HCT116 (cell line): ENCODE results near the gene SMAGP. TPM values are rescaled to one million over a fixed set of nuclear protein-coding genes. Genes with fewer than 3 reads are reported as not detected.

Experiments used
- ATAC-seq: fragments of 200-7000 bp; cut with Tn5 transposase; 2 replicates; pipeline ENCODE4 v1.9.1; 2020; ENCODE audit warnings: mild to moderate bottlenecking, moderate library complexity
- BruUV-seq: library from RNA; stranded (reverse); fragments of 400-500 nt; replicated peaks from 2 replicates; lab custom pipeline; 2021; lab: Mats Ljungman, UMichigan
- CTCF ChIA-PET: fragments of 300-600 bp; sonication (Branson Sonifier 250); formaldehyde crosslinking; loops from one replicate; lab custom pipeline; 2021; ENCODE audit warnings: antibody characterized with exemption; lab: Charles Lee
- POLR2A ChIA-PET: fragments of 300-600, 350-600 bp; sonication (Branson Sonifier 250); formaldehyde crosslinking; loops from one replicate; lab custom pipeline; 2021; ENCODE audit warnings: antibody characterized with exemption; lab: Charles Lee
- RAD21 ChIA-PET, 2 experiments: fragments of 300-600 bp; sonication (Branson Sonifier 250); formaldehyde crosslinking; loops; one replicate each; lab custom pipeline; 2023; ENCODE audit warnings: low total read pairs in 2 of 2; ENCODE audit not compliant: uncharacterized antibody in 2 of 2, unreplicated experiment in 2 of 2, low non-redundant PET in 1 of 2; lab: Charles Lee
- DNase-seq: peaks from one replicate; pipeline ENCODE4 v3.0.0-alpha.2; 2010; ENCODE audit warnings: low read depth, low spot score
- H2AFZ ChIP-seq: fragments of 200-600 bp; shearing (Covaris generic), sonication (generic); 2 replicates; pipeline ENCODE4 v1.6.1; 2017; ENCODE audit warnings: low read depth, mixed run types, mixed read lengths, antibody characterized with exemption, low read length; ENCODE audit not compliant: poor library complexity, severe bottlenecking
- H3K27ac ChIP-seq: 2 replicates; pipeline ENCODE4 v1.5.1; 2012; ENCODE audit warnings: low read depth, low read length
- H3K27me3 ChIP-seq: fragments of 200-600 bp; sonication (generic); 2 replicates; pipeline ENCODE4 v1.6.1; 2016; ENCODE audit warnings: mixed run types, low read length, mixed read lengths; ENCODE audit not compliant: insufficient read depth
- H3K36me3 ChIP-seq, 2 experiments: fragments of 200-500 bp in 1 of 2; fragments of 200-600 bp in 1 of 2; sonication (Bioruptor generic) in 1 of 2; sonication (generic) in 1 of 2; 2 replicates each; pipeline versions ENCODE4 v1.5.1 to v1.6.1; 2014 to 2016; ENCODE audit warnings: low read length in 2 of 2, inconsistent platforms in 1 of 2, mixed read lengths in 1 of 2, mixed run types in 1 of 2; ENCODE audit not compliant: insufficient read depth in 2 of 2, control insufficient read depth in 1 of 2
- H3K4me1 ChIP-seq, 2 experiments: fragments of 200-600 bp in 1 of 2; sonication (generic) in 1 of 2; 2 replicates each; pipeline versions ENCODE4 v1.5.1 to v1.6.1; 2012 to 2017; ENCODE audit warnings: low read length in 2 of 2, inconsistent platforms in 1 of 2, mild to moderate bottlenecking in 1 of 2, mixed read lengths in 1 of 2, mixed run types in 1 of 2, moderate library complexity in 1 of 2; ENCODE audit not compliant: insufficient read depth in 2 of 2, control insufficient read depth in 1 of 2
- H3K4me2 ChIP-seq: fragments of 200-600 bp; sonication (generic); 2 replicates; pipeline ENCODE4 v1.6.1; 2017; ENCODE audit warnings: mixed run types, low read length, mixed read lengths
- H3K4me3 ChIP-seq, 2 experiments: fragments of 200-600 bp in 1 of 2; sonication (generic) in 1 of 2; replicated peaks in 1 of 2; 2 replicates each; pipeline ENCODE4 v1.5.1; 2011 to 2016; ENCODE audit warnings: low read length in 2 of 2, control low read depth in 1 of 2, low read depth in 1 of 2, mild to moderate bottlenecking in 1 of 2, mixed read lengths in 1 of 2, mixed run types in 1 of 2
- H3K79me2 ChIP-seq: fragments of 200-600 bp; sonication (generic); 2 replicates; pipeline ENCODE4 v1.6.1; 2017; ENCODE audit warnings: mild to moderate bottlenecking, mixed run types, low read length, moderate library complexity, mixed read lengths; ENCODE audit not compliant: insufficient read depth
- H3K9ac ChIP-seq: fragments of 200-600 bp; sonication (generic); 2 replicates; pipeline ENCODE4 v1.6.1; 2016; ENCODE audit warnings: low read length, mixed read lengths
- H3K9me2 ChIP-seq: fragments of 200-600 bp; sonication (generic), shearing (Covaris generic); 2 replicates; pipeline ENCODE4 v1.6.1; 2017; ENCODE audit warnings: mixed run types, mild to moderate bottlenecking, moderate library complexity; ENCODE audit not compliant: insufficient read depth
- H3K9me3 ChIP-seq, 2 experiments: fragments of 200-500 bp in 1 of 2; fragments of 200-600 bp in 1 of 2; sonication (Bioruptor generic) in 1 of 2; sonication (generic) in 1 of 2; 2 replicates each; pipeline ENCODE4 v1.6.1; 2014 to 2017; ENCODE audit warnings: low read length in 2 of 2, mixed read lengths in 2 of 2, inconsistent platforms in 1 of 2, low read depth in 1 of 2, mild to moderate bottlenecking in 1 of 2, mixed run types in 1 of 2, moderate library complexity in 1 of 2; ENCODE audit not compliant: control insufficient read depth in 1 of 2, insufficient read depth in 1 of 2
- H4K20me1 ChIP-seq: fragments of 200-600 bp; sonication (generic), shearing (Covaris generic); 2 replicates; pipeline ENCODE4 v1.6.1; 2017; ENCODE audit warnings: mixed run types, mild to moderate bottlenecking, moderate library complexity; ENCODE audit not compliant: insufficient read depth
- ATF3 ChIP-seq: IDR thresholded peaks from 2 replicates; pipeline ENCODE4 v1.6.1; 2012
- CEBPB ChIP-seq: IDR thresholded peaks from 2 replicates; pipeline ENCODE4 v1.6.1; 2012; ENCODE audit warnings: low read depth
- EGR1 ChIP-seq: IDR thresholded peaks from 2 replicates; pipeline ENCODE4 v1.6.1; 2012; ENCODE audit warnings: low read depth
- FOSL1 ChIP-seq: IDR thresholded peaks from 2 replicates; pipeline ENCODE4 v1.6.1; 2012; ENCODE audit warnings: low read depth
- POLR2A ChIP-seq: IDR thresholded peaks from 2 replicates; pipeline ENCODE4 v1.7.0; 2011; ENCODE audit warnings: borderline replicate concordance; ENCODE audit not compliant: insufficient read depth, insufficient read length; ENCODE audit errors: extremely low read depth
- POLR2AphosphoS5 ChIP-seq: IDR thresholded peaks from 2 replicates; pipeline ENCODE4 v1.6.1; 2011; ENCODE audit warnings: mild to moderate bottlenecking, low read depth, low read length, moderate library complexity
- RAD21 ChIP-seq: IDR thresholded peaks from 2 replicates; pipeline ENCODE4 v1.6.1; 2012; ENCODE audit warnings: low read depth, mild to moderate bottlenecking
- REST ChIP-seq: IDR thresholded peaks from 2 replicates; pipeline ENCODE4 v1.6.1; 2012; ENCODE audit warnings: low read depth
- SIN3A ChIP-seq: IDR thresholded peaks from 2 replicates; pipeline ENCODE4 v1.6.1; 2012; ENCODE audit warnings: low read depth
- SRF ChIP-seq: IDR thresholded peaks from 2 replicates; pipeline ENCODE4 v1.6.1; 2012; ENCODE audit warnings: low read depth
- YY1 ChIP-seq: IDR thresholded peaks from 2 replicates; pipeline ENCODE4 v1.6.1; 2011; ENCODE audit warnings: low read length, low read depth, moderate library complexity, mild to moderate bottlenecking; ENCODE audit not compliant: insufficient replicate concordance; ENCODE audit errors: extremely low read depth
- ZNF274 ChIP-seq: fragments of 200-500 bp; sonication (Bioruptor generic); IDR thresholded peaks from 2 replicates; pipeline ENCODE4 v1.6.1; 2014; ENCODE audit warnings: mild to moderate bottlenecking, low read depth, low read length, inconsistent platforms
- intact Hi-C: fragments of 100-400 bp; cut with micrococcal nuclease; formaldehyde crosslinking; loops from 2 replicates; pipeline ENCODE4 v1.10.0; 2022
- total RNA-seq: library from RNA; stranded (reverse); gene quantifications from one replicate; pipeline ENCODE4 v1.2.1, GENCODE V29; 2021; ENCODE audit not compliant: unreplicated experiment

The SMAGP gene
- total RNA-seq, 1 experiment from 2014 or later = 39.9 TPM

DNA sequence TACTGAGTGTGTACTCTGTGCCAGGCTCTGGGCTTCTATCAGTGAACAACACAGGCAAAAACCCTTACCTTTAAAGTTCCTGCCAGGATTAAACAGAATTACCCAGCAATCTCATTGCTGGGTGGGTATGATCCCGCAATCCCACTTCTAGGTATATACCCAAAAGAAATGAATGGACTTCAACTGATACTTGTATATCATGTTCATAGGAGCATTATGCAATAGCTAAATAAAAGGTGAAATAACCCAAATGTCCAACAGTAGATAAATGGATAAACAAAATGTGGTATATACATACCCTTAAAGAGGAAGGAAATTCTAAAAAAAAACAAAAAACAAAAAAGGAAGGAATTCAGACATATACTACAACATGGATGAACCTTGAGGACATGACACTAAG is 16.9 kb downstream of the SMAGP start:
- TF ChIP-seq YY1 (no peak), POLR2A (no peak), EGR1 (no peak), SIN3A (no peak), SRF (no peak), ATF3 (no peak), POLR2AphosphoS5 (no peak), CEBPB (no peak), FOSL1 (no peak), REST (no peak), RAD21 (no peak), ZNF274 (no peak)
- H3K27ac ChIP-seq = no peak overlapping the region
- no peaks in the 10 kb centered on the region for H3K9me3 ChIP-seq
- no peak overlapping the region for H3K4me3 ChIP-seq
- H3K9ac ChIP-seq = no peak overlapping the region
- ChIA-PET CTCF (interaction anchor here (0.8 to 1.6 kb wide), 4 partner anchors 9 to 88 kb away, joined by 7 to 23 read pairs (median 8); partner anchors contain the start of gene DAZAP2), RAD21 (no interaction called here), POLR2A (interaction anchor here (0.5 to 1.3 kb wide), 3 partner anchors 9 to 739 kb away, joined by 3 to 4 read pairs (median 3); no protein-coding TSS in a partner anchor)
- peaks cover 5% of the 10 kb centered on the region; the same call in 1 of the 2 replicates for H4K20me1 ChIP-seq
- DNase-seq (no peak), ATAC-seq (no peak)
- peaks cover 33% of the 10 kb centered on the region for H3K79me2 ChIP-seq
- H3K36me3 ChIP-seq = peaks cover 2 to 9% of the 10 kb centered on the region in 2 experiments; a peak in 2 of 4 replicates
- no peaks in the 10 kb centered on the region for H3K27me3 ChIP-seq
- no peak overlapping the region for H2AFZ ChIP-seq
- intact Hi-C loops = no loop called here
- H3K4me2 ChIP-seq = no peak overlapping the region
- no peaks in the 10 kb centered on the region for H3K4me1 ChIP-seq
- no TSS peak for BruUV-seq
- no peaks in the 10 kb centered on the region for H3K9me2 ChIP-seq
